T-helper 1 cell treated with Interleukin-12 subunit alpha and Interleukin-12 subunit beta and Interleukin-4 antibody, amounts not matched to agents 30 μg/mL and 1 μg/mL, for 36 hours (primary cell): Measurements from ENCODE around the gene ZBTB7C.

Source experiments
- H3K27ac Mint-ChIP-seq: one replicate; pipeline ENCODE4 v1.8.0; 2021; ENCODE audit warnings: mild to moderate bottlenecking, mixed read lengths
- H3K27me3 Mint-ChIP-seq: one replicate; pipeline ENCODE4 v1.8.0; 2021; ENCODE audit warnings: low read depth, mixed read lengths
- H3K36me3 Mint-ChIP-seq: one replicate; pipeline ENCODE4 v1.8.0; 2021; ENCODE audit warnings: low read depth, mixed read lengths
- H3K4me1 Mint-ChIP-seq: one replicate; pipeline ENCODE4 v1.8.0; 2021; ENCODE audit warnings: low read depth, mixed read lengths
- H3K4me3 Mint-ChIP-seq: one replicate; pipeline ENCODE4 v1.8.0; 2021; ENCODE audit warnings: mild to moderate bottlenecking, moderate library complexity, mixed read lengths
- H3K9me3 Mint-ChIP-seq: one replicate; pipeline ENCODE4 v1.8.0; 2021; ENCODE audit warnings: mixed read lengths

Gene ZBTB7C

DNA sequence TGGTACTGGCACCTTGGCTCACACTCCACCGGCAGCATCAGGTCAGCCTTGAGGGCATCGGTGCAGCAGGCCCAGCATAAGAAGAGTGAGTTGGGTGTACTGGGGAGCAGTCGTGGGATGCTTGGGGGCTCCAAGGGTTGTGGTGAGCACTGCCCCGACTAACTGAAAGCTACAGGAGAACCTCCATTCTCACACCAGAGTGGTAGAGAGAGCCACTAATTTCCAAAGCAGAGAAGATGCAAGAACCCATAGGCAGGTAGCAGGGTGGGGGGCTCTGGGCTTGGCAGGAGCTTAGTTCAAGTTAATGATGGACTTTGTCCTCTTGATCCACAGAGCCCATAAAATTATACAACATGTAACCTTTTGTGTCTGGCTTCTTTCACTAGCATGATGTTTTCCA is 330.7 kb downstream of the ZBTB7C start:
- Mint-ChIP-seq H3K27me3 (peaks cover 4% of the 10 kb centered on the region), H3K36me3 (no peaks in the 10 kb centered on the region), H3K9me3 (no peaks in the 10 kb centered on the region), H3K4me1 (no peaks in the 10 kb centered on the region), H3K27ac (no peak overlapping the region), H3K4me3 (no peak overlapping the region)

- Mint-ChIP-seq H3K4me1 (no peaks in the 10 kb centered on the region), H3K27me3 (peaks cover 4% of the 10 kb centered on the region)
Observed at GRCh38 chr18:48077291-48077690, 331.9 kb downstream of the ZBTB7C start.

DNA sequence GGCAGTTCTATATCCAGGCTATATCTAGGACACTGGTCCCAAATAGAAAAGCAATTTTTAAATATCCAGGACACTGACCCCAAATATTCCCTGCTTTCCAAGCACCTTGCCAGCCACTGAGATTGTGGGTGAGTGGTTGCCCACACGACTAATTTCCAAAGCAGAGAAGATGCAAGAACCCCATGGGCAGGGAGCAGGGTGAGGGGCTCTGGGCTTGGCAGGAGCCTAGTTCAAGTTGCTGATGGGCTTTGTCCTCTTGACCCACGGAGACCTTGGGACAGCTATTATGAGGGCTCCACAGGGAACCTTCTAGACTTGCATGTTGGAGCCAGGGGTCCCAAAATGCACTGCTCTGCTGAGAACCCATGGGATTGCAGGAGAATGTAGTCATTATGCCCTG is 332.7 kb downstream of the ZBTB7C start:
- H3K27ac Mint-ChIP-seq, result no peak overlapping the region
- peaks cover 9% of the 10 kb centered on the region for H3K27me3 Mint-ChIP-seq
- H3K4me3 Mint-ChIP-seq, result no peak overlapping the region
- no peaks in the 10 kb centered on the region for H3K36me3 Mint-ChIP-seq
- H3K4me1 Mint-ChIP-seq, result no peaks in the 10 kb centered on the region
- no peaks in the 10 kb centered on the region for H3K9me3 Mint-ChIP-seq

More at GRCh38 chr18:48077291-48077690, 331.9 kb downstream of the ZBTB7C start:
- H3K4me3 Mint-ChIP-seq, result no peak overlapping the region
- H3K9me3 Mint-ChIP-seq, result no peaks in the 10 kb centered on the region
- no peaks in the 10 kb centered on the region for H3K36me3 Mint-ChIP-seq
- no peak overlapping the region for H3K27ac Mint-ChIP-seq

- H3K4me3 Mint-ChIP-seq, result no peak overlapping the region
- no peak overlapping the region for H3K27ac Mint-ChIP-seq
- no peaks in the 10 kb centered on the region for H3K4me1 Mint-ChIP-seq
- no peaks in the 10 kb centered on the region for H3K36me3 Mint-ChIP-seq
- no peaks in the 10 kb centered on the region for H3K9me3 Mint-ChIP-seq
- H3K27me3 Mint-ChIP-seq, result peaks cover 14% of the 10 kb centered on the region
Observed at GRCh38 chr18:48075707-48076093, 333.5 kb downstream of the ZBTB7C start.

DNA sequence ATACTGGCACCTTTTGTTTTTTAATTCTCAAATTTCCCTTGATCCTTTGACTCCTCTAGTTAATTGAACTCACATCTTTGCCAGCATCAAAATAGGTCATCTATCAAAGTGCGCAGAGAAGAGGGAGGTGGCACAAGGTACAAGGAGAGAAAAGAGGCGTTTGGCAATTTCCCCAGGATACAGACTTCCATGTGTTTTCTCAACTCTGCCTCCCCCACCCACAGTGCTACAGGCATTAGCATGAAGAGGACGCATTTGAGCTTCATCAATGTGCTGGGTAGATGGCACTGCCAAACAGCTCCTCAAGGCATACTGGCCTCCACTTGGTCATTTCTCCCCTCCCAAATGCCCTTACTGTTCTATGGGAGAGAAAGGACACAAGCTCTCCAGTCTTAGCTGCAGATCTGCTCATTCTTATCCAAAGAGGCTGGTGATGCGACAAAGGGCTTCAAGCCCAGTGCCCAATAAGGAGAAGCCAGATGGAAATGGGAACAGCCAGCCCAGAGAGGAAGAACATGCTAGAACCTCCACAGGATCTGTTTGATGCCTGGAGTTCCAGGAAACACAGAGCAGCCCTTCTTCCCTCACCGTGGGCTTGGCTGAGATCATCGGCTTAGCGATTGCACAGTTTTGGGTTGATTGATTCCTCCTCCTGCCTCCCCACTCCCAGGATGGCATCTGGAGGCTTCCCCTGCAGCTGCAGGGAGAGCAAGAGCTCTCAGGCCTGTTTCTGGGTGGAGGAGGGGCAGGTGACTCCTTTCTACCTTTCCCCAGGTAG is 334.1 kb downstream of the ZBTB7C start:
- H3K36me3 Mint-ChIP-seq, result no peaks in the 10 kb centered on the region
- no peaks in the 10 kb centered on the region for H3K4me1 Mint-ChIP-seq
- H3K27me3 Mint-ChIP-seq, result peaks cover 14% of the 10 kb centered on the region
- no peak overlapping the region for H3K4me3 Mint-ChIP-seq
- no peak overlapping the region for H3K27ac Mint-ChIP-seq
- H3K9me3 Mint-ChIP-seq, result no peaks in the 10 kb centered on the region

GRCh38 chr18:48073211-48073930 is 335.8 kb downstream of the ZBTB7C start:
- no peak overlapping the region for H3K27ac Mint-ChIP-seq
- peaks cover 14% of the 10 kb centered on the region for H3K27me3 Mint-ChIP-seq
- H3K36me3 Mint-ChIP-seq, result no peaks in the 10 kb centered on the region
- no peaks in the 10 kb centered on the region for H3K4me1 Mint-ChIP-seq
- H3K4me3 Mint-ChIP-seq, result no peak overlapping the region
- no peaks in the 10 kb centered on the region for H3K9me3 Mint-ChIP-seq

- Mint-ChIP-seq H3K27me3 (peaks cover 14% of the 10 kb centered on the region), H3K4me1 (no peaks in the 10 kb centered on the region), H3K36me3 (no peaks in the 10 kb centered on the region), H3K4me3 (no peak overlapping the region), H3K27ac (no peak overlapping the region), H3K9me3 (no peaks in the 10 kb centered on the region)
Observed at GRCh38 chr18:48072428-48073204, 336.6 kb downstream of the ZBTB7C start.

DNA sequence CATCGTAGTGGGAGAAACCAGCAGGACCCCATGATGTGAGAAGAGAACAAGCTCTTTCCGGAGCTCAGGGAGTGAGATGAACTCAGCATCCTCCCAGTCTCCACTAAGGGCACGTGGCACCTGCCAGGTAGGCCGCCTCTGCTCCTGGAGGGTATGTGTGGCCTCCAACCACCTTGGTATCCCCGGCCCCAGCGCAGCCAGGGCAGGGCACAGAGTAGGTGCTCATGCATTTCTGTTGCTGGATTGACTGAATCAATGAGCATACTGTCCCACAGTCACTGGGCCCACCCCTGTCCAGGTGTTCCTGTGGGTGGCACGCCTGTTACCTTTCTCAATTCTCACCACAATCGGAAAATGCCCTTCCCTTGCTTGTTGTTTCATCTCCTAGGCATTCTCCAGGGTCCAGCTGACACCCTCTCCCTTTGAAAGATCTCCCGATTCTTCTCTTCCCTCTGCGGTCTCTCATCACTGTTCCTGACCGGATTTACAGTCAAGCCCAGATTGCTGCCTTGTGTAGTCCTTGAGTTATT is 340.2 kb downstream of the ZBTB7C start:
- H3K36me3 Mint-ChIP-seq, result no peaks in the 10 kb centered on the region
- H3K27me3 Mint-ChIP-seq, result peaks cover 14% of the 10 kb centered on the region
- no peaks in the 10 kb centered on the region for H3K4me1 Mint-ChIP-seq
- no peaks in the 10 kb centered on the region for H3K9me3 Mint-ChIP-seq
- H3K27ac Mint-ChIP-seq, result no peak overlapping the region
- H3K4me3 Mint-ChIP-seq, result no peak overlapping the region

DNA sequence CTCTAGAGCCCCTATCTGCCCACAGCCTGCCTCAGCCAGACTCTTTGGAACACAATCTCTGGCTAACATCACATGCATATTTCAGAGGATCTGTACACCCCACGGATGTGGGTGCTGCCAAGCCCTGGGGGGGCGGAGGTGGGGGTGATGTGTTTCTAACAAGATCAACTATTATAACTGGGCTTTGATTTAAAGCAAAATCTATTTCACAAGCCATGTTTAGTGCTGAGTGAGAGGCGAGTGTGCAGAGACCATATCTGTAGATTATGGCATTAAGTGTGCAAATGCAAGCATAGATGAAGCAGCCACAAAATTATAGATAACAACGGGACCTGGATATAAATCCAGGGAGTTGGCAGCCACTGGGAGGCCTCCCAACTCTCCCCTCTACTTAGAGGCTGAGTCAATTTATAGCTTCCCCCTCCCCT is 342.9 kb downstream of the ZBTB7C start:
- Mint-ChIP-seq H3K36me3 (no peaks in the 10 kb centered on the region), H3K4me1 (no peaks in the 10 kb centered on the region), H3K27me3 (peaks cover 4% of the 10 kb centered on the region), H3K27ac (no peak overlapping the region), H3K4me3 (no peak overlapping the region), H3K9me3 (no peaks in the 10 kb centered on the region)

DNA sequence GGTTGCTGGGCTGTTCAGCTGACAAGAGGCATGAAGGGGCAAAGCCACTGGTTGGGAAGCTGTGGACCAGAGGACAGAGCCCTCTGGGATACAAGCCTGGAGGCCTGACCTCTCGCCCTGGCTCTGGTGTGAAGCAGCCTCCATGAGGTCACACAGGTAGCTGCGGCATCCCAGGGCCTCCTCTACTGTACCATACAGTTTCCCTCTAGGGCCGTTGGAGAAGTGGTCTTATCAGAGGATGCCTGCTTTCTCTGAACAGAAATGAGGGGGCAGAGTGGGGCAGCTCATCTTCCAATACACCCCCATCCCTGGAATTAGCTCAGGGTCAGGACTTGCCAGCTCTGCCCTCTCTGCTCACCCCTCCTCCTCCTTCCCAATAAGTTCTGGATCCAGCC is 343.6 kb downstream of the ZBTB7C start:
- H3K27me3 Mint-ChIP-seq, result peaks cover 8% of the 10 kb centered on the region
- H3K4me1 Mint-ChIP-seq, result no peaks in the 10 kb centered on the region
- no peak overlapping the region for H3K4me3 Mint-ChIP-seq
- H3K27ac Mint-ChIP-seq, result no peak overlapping the region
- no peaks in the 10 kb centered on the region for H3K9me3 Mint-ChIP-seq
- H3K36me3 Mint-ChIP-seq, result no peaks in the 10 kb centered on the region

GRCh38 chr18:48064978-48065600 is 344.1 kb downstream of the ZBTB7C start:
- Mint-ChIP-seq H3K27me3 (peaks cover 11% of the 10 kb centered on the region), H3K9me3 (no peaks in the 10 kb centered on the region)

DNA sequence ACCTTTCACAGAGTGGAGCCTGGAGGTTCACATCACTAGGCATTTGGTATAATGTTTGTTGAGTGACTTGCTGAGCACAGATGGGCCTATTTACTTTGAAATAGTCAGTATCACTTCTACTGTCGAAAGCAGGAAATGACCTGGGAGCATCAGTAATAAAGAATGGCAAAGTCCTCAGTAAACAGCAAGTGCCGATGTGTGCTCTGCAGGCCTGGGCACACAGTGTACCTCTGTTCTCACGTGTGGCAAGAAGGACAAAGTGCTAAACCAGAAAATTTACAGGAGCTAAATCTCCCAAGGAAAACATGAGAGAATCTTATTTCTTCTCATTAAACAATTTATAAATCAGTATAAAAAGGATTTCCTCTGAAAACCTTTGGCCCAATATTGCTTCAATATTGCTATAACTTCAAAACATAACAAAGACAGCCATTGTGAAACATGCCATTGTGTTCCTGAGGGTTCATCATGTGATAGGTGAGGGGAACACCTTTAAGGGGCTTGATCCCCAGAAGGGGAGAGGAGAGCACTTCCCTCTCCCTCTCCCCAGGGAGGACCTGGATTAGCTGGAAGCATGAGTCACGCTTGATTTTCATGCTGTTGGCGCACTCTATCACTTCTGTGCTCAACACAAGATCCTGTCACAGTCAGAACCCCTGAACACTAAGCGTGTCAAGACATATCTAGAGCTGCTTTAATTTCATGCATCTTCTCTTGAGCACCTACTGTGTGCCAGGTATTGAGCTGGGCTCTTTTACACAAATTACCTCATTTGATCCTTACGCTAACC is 347.2 kb downstream of the ZBTB7C start:
- Mint-ChIP-seq H3K9me3 (no peaks in the 10 kb centered on the region), H3K36me3 (no peaks in the 10 kb centered on the region), H3K4me1 (no peaks in the 10 kb centered on the region), H3K27ac (no peak overlapping the region), H3K4me3 (no peak overlapping the region), H3K27me3 (peaks cover 41% of the 10 kb centered on the region)

More at GRCh38 chr18:48064978-48065600, 344.1 kb downstream of the ZBTB7C start:
- Mint-ChIP-seq H3K27ac (no peak overlapping the region), H3K36me3 (no peaks in the 10 kb centered on the region), H3K4me1 (no peaks in the 10 kb centered on the region), H3K4me3 (no peak overlapping the region)

DNA sequence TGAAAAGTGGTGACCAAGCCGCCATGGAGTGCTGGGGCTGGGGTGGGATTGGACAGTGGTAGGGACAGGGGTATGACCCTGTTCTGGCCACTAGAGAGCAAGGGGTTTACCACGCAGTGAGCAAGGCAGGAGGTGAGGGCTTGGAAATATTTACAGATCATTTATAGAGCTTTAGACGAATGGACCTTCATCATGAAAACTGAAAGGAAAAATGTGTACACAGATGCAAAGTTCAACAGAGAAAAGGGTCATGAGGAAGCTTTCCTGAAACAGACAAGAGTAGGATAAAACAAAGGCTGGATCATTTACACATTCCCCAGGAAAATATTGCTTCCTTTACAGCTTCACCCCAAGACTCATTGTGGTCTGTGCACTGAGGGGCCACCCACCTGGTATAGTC is 348.2 kb downstream of the ZBTB7C start:
- H3K27ac Mint-ChIP-seq, result no peak overlapping the region
- peaks cover 51% of the 10 kb centered on the region for H3K27me3 Mint-ChIP-seq
- no peak overlapping the region for H3K4me3 Mint-ChIP-seq
- H3K36me3 Mint-ChIP-seq, result no peaks in the 10 kb centered on the region
- H3K4me1 Mint-ChIP-seq, result no peaks in the 10 kb centered on the region
- H3K9me3 Mint-ChIP-seq, result no peaks in the 10 kb centered on the region
